Aortic smooth muscle cell (primary cell): ENCODE data around the gene LYPLA2. TPM values are rescaled to one million over a fixed set of nuclear protein-coding genes. Genes with fewer than 3 reads are reported as not detected.

Experiments used
- total RNA-seq: library from RNA; depleted of rRNA; stranded (reverse); fragments of >200 nt; gene quantifications from 2 replicates; pipeline ENCODE4 v1.2.3, GENCODE V29; 2014

The LYPLA2 gene
- 35.8 and 45.2 TPM in 2 replicates for total RNA-seq

DNA sequence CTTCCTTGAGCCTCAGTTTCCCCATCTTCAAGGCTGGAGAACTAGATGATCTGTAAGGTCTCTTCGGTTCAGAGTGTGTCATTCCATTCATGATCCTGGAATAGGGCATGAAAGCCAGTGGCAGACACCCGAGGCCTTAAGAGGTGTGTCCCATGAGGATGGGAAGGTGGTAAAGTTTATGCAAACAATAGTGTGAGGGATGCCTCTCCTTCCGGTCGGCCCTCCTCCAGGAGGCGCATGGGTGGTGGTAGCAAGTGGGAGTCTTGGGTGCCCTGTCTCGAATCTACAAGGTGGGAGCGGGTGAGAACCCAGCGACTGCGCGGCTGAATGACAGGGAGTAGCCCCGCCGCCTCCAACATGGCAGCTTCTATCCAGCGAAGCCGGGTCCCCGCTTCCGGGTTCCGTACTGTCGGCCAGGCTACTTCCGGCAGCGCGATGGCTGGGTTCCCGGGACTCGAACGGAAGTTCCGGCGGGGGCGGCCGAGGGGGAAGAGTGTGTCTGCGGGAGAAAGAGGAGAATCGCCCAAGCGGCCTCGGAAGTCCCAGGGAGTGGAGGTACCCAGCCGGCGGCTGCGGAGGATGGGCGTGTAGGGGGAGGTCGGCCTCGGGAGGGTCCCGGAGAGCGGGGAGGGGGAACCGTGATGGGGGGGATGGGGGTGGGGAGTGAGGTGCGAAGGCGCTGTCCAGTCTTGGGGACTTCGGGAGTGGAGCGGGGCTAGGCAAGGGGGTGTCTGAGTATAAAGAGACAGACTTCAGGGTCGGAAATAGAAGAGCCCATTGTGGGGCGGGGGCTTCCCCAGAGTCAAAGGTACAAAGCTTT is at the start of gene LYPLA2:
Gene LYPLA2 (plus strand): TSS at position 450 of the 820 bp plus-strand sequence. CDS start 1,538 bp downstream, outside the sequence.

DNA sequence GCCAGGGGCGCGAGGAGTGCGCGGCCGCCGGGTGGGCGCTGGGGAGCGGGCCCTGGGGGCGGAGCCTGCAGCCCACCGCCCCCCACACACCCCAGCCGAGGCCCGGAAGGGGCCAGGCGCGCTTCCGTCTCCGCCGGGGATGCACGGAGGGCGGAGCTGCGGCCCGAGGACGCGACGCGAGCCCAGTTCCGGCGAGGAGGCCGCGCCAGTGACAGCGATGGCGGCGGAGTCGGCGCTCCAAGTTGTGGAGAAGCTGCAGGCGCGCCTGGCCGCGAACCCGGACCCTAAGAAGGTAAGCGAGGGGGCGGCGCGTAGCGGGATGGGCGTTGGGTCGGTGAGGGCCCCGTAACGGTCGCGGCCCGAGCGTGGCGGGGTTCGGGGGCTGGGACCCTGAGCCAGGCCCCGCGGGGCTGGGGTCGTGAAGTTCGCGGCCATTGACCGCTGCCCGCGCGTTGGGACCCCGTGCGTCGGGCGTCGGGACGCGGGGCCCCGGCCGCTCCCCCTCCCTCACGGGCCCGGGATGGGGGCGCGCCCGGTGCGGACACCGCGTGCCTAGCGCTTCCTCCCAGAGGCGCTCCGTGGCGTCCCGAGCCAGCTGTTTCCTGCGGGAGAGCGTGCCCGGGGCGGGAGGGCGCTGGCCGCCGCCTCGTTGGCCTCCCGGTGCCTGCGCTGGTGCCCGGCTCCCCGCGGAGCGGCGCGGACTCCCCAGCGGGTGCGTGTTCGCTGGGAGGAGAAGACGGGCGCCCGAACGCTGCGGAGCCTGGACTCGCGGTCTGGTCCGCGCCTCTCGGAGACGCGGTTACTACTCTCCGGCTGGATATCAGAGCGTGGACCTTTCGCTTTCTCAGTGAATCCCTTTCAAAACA is 47.4 kb upstream of the LYPLA2 start, which contains the start of gene ELOA:
Gene ELOA (plus strand): TSS at position 185 of the 866 bp plus-strand sequence. CDS start 33 bp downstream, at position 218.

DNA sequence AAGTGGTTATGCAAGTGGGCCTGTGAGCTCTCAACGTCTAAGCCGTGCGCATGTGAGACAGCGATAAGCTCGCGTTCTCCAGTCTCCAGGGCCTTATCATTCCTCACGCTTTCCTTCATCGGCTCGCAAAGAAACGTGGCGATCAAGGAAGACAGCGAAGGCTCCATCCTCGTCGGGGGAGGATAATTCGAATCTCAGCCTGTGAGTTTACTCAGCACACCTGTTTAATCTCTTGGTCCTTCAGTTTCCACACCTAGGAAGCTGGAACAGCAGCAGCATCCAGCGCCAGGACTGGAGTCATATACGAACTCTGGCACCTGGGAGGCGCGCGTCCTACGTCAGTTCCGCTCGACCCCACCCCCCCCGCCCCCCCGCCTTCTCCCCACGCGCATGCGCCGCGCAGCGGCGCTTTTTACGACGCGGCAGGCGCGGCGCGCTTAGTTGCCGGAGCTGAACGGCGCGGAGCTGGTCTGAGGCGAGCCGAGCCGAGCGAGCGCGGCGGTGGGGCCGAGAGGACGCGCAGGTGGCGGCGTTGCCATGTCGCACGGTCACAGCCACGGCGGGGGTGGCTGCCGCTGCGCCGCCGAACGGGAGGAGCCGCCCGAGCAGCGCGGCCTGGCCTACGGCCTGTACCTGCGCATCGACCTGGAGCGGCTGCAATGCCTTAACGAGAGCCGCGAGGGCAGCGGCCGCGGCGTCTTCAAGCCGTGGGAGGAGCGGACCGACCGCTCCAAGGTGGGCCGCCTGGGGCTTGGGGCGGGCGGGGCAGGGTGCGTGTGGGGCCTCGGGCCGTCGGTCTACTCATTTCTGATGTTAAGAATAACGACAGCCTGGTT is 12.7 kb upstream of the LYPLA2 start, which contains the start of gene PITHD1:
Gene PITHD1 (plus strand): TSS at position 440 of the 836 bp plus-strand sequence. CDS start 98 bp downstream, at position 538.

DNA sequence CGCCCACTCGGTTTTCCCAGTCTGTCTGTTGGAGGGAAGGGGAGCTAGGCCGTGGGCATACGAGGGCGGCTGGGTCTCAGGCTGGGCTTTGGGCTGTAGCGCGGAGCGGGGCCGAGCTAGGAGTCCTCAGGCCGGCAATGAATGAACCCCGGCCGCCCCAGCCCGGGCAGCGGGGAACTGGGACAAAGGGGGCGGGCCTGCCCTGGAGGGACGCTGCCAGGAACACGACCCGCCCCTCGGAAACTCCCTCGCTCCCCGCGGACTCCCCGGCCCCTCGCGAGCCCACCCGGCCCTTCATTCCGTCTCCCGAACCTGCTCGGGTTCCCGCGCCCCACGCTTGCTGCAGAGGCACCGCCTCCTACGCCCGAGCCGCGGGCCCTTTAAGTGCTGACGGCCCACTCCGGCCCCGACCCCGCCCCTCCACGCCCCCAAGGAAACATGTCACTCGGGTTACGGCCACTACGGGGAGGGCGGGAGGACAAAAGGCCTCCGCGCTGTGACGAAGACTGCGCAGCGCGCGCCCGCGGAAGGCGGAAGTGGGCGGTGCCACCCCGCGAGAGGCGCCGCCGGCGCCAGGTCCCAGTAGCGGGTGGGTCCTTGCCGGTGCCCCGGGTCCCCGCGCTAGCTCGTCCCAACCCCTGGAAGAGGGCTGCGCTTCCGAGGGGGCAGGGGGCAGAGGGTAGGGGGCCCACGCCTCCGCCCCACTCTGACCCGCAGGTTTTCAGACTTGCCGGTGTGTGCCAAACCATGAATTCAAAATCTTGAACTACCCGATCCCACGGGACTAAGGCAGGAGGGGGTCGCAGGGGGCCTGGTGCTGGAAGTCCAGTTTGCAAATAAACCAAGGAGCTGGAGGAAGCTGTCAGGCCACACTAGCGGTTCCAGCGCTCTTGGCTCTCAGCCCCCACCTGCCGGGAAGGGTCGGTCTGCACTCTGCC is 9.7 kb downstream of the LYPLA2 start, which contains the start of gene GALE:
Gene GALE (minus strand): TSS at position 355 of the 938 bp plus-strand sequence. CDS start 1,747 bp downstream, outside the sequence.

DNA sequence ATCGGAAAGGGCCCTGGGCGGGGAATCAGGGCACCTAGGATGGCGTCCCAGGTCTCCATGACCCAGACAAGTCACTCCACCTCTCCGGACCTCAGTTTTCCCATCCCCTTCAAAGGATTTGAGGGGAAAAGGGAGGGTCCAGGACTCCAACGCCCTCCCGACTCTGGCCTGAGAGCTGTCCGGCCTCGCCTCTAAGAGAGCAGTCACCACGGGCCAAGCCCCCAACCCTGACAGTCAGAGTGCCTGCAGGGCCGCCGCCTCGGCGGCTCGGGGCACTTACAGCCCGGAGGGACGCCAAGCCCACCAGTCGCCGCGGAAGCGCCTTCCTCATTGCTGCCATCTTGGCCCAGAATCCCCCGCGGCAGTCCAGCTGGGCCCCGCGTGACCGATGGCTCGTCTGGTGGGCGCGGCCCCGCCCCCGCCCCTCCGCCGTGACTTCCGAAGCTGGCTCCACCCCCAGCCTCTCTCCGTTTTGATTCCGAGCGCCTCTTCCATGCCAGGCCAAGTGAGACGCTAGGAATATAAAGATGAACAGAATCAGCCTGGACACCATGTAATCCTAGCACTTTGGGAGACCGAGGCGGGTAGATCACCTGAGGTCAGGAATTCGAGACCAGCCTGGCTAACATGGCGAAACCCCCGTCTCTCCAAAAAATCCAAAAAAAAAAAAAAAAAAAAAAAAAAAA is 34.3 kb downstream of the LYPLA2 start, which contains the start of gene HMGCL:
Gene HMGCL (minus strand): TSS at position 354 of the 686 bp plus-strand sequence. CDS start 14 bp downstream, at position 340.

Other genes starting within 250 kb of the LYPLA2 start
- gene ID3, start 231.6 kb upstream of the LYPLA2 start, total RNA-seq: 220 and 236 TPM in 2 replicates
- 1,392 and 1,626 TPM in 2 replicates for gene RPL11, start 99.3 kb upstream of the LYPLA2 start, total RNA-seq
- 31.5 and 32.4 TPM in 2 replicates for gene ELOA, start 47.7 kb upstream of the LYPLA2 start, total RNA-seq
- 31.5 and 44.3 TPM in 2 replicates for gene PITHD1, start 12.7 kb upstream of the LYPLA2 start, total RNA-seq
- 19.3 and 29.3 TPM in 2 replicates for gene GALE, start 9.6 kb downstream of the LYPLA2 start, total RNA-seq
- 50.6 and 54.3 TPM in 2 replicates for gene HMGCL, start 34.3 kb downstream of the LYPLA2 start, total RNA-seq
- 21.8 and 26.3 TPM in 2 replicates for gene FUCA1, start 77.1 kb downstream of the LYPLA2 start, total RNA-seq
- gene CNR2, start 122.2 kb downstream of the LYPLA2 start, total RNA-seq: not detected in 2 replicates
- gene PNRC2, start 168.7 kb downstream of the LYPLA2 start, total RNA-seq: 90.9 and 143 TPM in 2 replicates
- gene SRSF10, start 189.2 kb downstream of the LYPLA2 start, total RNA-seq: 92.7 and 107 TPM in 2 replicates